CD1c-positive myeloid dendritic cell (primary cell): ENCODE data around the gene TXN2.

Source experiments
- DNase-seq: peaks from one replicate; pipeline ENCODE4 v3.0.0-alpha.2; 2016; ENCODE audit errors: extremely low spot score

TXN2 gene

GRCh38 chr22:36481393-36482168 lies at the start of gene TXN2:
TXN2 (minus strand) TSS chr22:36481640; CDS start chr22:36480837, 803 bp downstream.
- DNase-seq, result peak; percentile 96

- peak; percentile 100 for DNase-seq
Measured at GRCh38 chr22:36528795-36529751, 47.6 kb upstream of the TXN2 start, which contains the start of gene EIF3D. EIF3D (minus strand) TSS chr22:36529166; CDS start chr22:36526121, 3,045 bp downstream.

GRCh38 chr22:36528341-36528740 lies 46.9 kb upstream of the TXN2 start:
- DNase-seq, result peak; percentile 14

GRCh38 chr22:36522662-36523061 lies 41.2 kb upstream of the TXN2 start:
- no peak for DNase-seq

GRCh38 chr22:36520423-36520822 lies 39.0 kb upstream of the TXN2 start:
- peak; percentile 23 for DNase-seq

- peak; percentile 64 for DNase-seq
Measured at GRCh38 chr22:36519906-36520305, 38.5 kb upstream of the TXN2 start.

GRCh38 chr22:36514766-36515165 lies 33.3 kb upstream of the TXN2 start:
- DNase-seq, result peak; percentile 30

GRCh38 chr22:36512991-36513390 lies 31.6 kb upstream of the TXN2 start:
- peak; percentile 67 for DNase-seq

- no peak for DNase-seq
Measured at GRCh38 chr22:36512333-36512732, 30.9 kb upstream of the TXN2 start.

GRCh38 chr22:36510966-36511881 lies 29.8 kb upstream of the TXN2 start:
- DNase-seq, result peak; percentile 46

- DNase-seq, result no peak
Measured at GRCh38 chr22:36510384-36510783, 28.9 kb upstream of the TXN2 start.

- DNase-seq, result no peak
Measured at GRCh38 chr22:36507518-36508010, 26.1 kb upstream of the TXN2 start.

GRCh38 chr22:36506637-36507517 lies 25.4 kb upstream of the TXN2 start, which contains the start of gene FOXRED2:
FOXRED2 (minus strand) TSS chr22:36507040; CDS start chr22:36506422, 618 bp downstream.
- DNase-seq, result peak; percentile 93

GRCh38 chr22:36505998-36506635 lies 24.7 kb upstream of the TXN2 start:
- DNase-seq, result no peak

- DNase-seq, result no peak
Measured at GRCh38 chr22:36497910-36498665, 16.6 kb upstream of the TXN2 start.

GRCh38 chr22:36493690-36494110 lies 12.3 kb upstream of the TXN2 start:
- DNase-seq, result peak; percentile 93

- no peak for DNase-seq
Measured at GRCh38 chr22:36492109-36492508, 10.7 kb upstream of the TXN2 start.

- DNase-seq, result no peak
Measured at GRCh38 chr22:36491155-36491554, 9.7 kb upstream of the TXN2 start.
